ENCODE measurements around the gene NRXN3.

Gene NRXN3

DNA sequence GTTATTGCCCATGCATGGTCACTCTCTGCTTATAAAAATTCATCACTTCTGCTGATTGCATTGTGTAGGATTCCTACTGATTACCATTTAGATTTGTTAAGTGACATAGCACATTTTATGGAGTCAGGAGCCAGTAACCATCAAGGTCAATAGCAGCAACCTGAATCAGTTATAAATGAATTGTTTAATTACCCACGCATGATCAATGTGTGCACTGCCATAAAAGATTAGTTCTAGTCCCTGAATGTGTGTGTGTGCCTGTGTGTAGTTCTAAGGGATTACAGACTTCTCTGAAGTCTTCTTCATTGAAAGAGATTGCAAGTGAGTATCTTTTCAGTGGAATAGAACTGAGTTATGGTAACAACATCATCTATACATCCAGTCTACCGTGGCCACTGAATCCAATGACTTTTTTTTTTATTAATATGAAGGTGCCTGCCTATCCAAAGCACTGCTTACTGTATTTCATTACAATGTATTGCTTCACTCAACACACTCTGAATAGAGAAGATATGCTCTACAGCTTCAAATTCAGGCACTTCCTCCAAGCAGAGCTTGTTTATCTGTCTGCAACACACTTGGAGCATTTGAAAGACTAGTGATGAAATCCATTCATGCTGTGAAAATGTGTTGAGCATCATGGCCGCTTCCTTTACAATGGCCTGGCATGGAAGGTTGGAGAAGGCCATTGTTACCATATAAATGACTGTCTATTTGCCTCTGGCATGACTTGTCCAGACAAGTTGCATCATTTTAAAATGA, 1659.4 kb downstream of the NRXN3 start:
- DNase-seq (ENCODE audit: low read depth) = peak; percentile 2

DNA sequence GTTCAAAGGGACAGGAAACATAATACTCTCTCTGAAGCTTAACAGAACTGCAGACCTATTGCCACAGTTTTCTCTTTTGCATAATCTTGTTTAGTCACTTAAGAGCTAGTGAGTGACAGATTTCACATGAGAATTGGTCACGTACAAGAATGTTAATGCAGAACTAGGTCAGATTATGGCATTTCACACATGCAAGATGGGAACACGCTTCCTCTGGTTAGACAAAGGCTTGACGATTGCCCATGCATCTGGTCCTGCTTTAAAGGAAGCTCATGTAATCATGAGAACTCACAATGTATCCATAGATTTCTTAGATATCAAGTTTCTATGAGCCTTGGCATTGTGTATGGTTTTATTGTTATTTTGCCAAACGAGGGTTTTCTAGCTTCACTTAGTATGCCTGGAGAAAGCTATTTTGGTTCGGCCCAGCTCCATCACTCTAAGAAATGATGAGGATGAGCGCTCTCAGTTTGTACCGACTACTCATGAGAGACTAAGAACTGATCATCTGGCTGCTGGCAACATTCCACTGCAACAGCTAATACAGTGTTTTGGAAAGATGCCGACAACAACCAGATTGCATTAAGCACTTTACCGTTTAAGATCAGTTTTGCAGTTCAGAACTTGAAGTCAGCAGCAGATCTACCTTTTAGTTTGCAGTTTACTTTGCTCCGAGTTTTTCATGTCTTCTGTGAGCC, 1661.2 kb downstream of the NRXN3 start:
- DNase-seq (ENCODE audit: low read depth) = peak; percentile 6

DNA sequence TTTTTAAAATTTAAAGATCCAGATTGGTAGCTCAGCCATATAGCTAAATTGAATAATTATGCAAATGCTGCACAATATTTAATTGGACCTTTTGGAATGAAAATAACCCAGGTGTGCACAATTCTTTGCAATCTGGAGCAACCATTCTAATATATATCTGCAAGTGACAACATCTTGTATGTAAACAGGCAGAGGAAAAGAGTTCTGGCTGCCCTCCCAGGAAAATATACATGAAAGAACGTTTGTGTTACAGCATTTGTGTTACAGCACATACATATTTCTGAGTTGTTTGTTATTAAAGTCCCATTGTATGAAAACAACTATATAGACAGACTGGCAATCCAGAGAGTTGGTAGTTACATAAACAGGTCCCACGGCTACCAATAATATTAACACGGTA, 1663.6 kb downstream of the NRXN3 start:
- no peak for DNase-seq (ENCODE audit: low read depth)

DNA sequence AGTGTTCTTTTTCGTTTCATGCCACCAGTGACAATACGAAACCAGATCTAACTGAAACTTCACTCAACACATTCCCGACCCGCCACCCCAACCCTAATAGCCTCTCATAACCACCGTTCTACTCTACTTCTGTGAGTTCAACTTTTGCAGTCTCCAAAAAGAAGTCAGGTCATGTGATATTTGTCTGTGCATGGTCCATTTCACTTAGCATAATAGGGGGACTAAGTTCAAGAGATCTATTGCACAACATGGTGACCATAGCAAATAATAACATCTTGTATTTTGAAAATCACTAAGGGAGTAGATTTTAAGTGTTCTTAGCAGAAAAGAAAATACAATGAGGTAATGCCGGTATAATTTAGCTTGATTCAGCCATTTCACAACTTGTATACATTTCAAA, 1664.7 kb downstream of the NRXN3 start:
- no peak for DNase-seq (ENCODE audit: low read depth)

DNA sequence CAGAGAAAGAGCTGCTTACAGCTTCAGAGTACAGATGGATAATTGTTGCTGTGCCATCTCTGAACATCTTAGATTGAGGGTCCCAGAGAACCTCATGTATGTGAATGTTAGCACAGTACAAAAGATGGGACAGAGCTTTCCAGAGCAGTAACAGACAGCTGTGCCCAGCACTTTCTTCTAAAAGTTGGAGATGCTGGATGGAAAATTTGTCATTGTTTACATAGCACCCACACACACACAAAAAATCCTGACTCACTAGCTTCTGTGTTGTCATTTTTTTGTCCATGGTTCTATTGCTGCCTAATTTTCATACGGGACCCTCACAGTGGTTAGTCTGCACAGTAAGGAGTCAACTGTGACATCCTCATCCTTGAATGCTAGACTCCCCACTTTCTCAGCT, 1666.4 kb downstream of the NRXN3 start:
- DNase-seq (ENCODE audit: low read depth) = peak; percentile 9

DNA sequence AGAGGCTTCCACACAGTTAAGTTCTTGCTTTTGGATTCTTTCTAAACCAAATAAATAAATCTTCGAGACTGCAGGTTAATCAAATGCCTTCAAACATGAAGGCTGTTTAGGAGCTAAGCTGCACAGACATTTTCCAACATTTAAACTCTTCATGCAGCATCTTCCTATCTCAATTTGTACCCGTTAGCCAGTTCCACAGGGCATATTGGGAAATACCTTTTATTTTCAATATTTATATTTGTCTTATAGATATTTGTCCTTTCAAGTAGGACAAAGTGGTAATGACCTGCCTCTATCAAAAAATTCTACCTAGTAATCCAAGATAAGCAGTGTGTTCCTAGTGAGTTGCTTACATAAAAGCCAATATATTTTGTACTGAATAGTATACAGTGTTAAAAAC, 1667.5 kb downstream of the NRXN3 start:
- no peak for DNase-seq (ENCODE audit: low read depth)

DNA sequence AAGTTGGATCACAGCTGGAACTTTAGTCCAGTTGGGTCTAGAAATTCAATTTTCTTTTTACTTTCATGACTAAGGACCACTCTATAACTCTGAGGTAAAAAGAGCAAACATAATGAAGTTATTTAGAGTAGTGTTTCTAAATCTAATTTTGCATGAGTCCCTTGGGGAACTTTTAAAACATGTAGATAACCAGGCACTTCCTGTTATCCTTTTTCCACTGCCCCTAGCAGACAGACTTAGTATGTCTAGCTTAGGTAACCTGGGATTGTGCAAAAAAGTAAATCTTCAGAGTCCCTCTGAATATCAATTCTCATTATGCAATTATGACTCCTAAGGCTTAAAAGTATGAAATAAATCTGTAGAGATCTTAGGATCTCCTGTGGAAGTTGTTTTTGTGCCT, 1669.9 kb downstream of the NRXN3 start:
- DNase-seq (ENCODE audit: low read depth) = no peak

DNA sequence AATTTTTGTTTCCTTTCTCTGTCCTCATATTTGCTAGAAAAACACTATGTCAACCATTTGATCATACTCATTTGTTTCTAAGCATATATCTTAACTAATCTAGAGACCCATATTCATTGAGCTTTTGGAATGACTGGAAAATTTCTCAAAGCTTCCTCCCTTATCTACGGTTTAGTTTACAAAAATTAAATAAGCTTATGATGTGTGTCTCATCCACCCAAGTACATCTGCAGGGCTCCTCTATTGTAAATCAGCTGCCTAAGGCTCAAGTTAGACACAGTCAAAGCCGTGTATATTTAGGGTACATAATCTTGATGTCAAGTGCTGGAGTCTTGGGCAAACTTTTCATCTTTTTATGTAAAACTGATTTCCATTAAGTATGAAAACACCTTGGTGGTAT, 1670.7 kb downstream of the NRXN3 start:
- DNase-seq (ENCODE audit: low read depth) = no peak

DNA sequence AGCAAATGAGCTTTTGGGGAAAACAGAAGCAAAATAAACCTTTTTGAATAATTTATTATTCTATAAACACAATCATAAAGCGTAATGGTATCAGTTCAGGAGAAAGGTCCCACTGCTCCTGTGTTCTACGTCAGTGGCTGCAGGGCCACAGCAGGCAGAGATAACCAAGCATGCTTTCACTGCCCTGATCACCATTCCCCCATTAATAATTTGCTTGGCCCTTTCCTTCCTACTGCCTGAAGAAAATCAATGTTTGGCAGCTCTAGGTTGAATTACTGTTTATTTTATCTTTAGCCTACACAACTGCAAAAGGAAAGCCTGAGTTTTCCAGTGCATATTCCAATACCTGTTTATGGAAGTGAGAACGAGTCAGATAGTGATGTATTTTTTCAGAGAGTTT, 1671.3 kb downstream of the NRXN3 start:
- no peak for DNase-seq (ENCODE audit: low read depth)

DNA sequence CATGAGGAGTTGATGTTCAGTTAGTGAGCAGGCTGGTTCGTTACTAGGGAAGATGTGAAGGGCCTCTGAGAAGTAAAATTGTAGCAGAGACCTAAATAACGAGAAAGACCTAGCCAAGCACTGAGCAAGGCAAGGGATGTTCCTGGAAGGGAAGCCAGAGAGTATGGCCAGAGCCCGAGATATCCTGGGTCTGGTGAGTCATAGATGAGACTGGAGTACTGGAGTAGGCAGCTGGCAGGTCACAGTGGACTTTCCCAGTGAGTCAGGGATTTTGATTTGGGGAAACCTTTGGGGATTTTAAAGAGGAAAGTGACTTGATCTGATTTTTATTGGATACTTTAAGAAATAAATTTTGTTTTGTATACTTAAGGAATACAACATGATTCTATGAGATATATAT, 1672.1 kb downstream of the NRXN3 start:
- DNase-seq (ENCODE audit: low read depth) = peak; percentile 68

DNA sequence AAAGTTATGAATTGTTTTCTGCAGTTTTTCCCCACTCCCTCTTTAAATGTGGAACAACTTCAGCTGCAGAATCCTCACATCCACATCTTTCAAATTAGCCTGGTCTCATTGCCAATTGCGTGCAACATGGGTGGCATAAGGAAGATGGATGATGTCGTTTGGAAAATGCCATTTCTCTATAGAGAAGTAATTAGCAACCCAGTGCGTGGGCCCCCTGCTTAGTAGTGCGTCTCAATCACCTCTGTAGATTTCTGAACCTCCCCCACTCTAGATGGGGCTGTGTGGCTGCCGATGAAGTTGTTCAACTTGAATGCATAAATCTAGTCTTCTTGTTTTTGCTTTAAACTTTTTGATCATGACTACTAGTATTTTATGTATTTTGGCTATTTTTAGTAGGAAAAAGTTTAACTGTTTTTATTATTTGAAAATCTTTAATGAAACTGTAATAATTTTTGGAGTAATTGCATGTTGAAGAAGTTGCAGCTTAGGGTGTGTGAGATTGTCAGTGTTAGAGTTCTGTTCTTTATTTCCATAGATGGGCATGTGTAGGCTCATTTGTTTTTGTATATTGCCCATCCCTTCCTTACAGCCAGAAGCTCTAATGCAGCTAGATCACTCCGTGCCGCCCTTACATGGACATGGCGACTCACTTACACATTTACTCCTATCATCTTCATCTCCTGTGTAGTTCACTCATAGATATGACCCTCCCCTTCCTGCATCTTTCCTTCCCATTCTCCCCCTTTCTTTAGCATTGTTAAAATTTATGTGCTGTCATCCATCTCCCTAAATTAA, 1683.0 kb downstream of the NRXN3 start:
- no peak for DNase-seq (ENCODE audit: low read depth)

DNA sequence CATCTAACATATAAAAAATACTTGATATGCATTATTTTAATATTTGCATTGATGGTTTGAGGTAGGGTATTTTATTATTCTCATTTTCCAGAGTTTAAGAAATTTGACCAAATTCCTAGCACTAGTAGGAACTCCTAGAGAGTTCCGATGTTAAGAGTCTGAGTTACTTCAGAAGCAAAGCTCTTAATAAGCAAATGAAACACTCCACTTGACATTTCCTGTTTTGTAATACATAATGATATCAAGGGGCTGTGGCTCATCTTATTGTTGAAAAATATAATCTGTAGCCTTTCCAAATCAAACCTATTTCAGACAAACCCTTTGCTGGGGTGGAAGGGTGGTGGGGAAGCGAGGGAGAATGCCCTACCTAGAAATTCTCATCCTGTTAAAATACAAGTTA, 1685.6 kb downstream of the NRXN3 start:
- DNase-seq (ENCODE audit: low read depth) = peak; percentile 29

DNA sequence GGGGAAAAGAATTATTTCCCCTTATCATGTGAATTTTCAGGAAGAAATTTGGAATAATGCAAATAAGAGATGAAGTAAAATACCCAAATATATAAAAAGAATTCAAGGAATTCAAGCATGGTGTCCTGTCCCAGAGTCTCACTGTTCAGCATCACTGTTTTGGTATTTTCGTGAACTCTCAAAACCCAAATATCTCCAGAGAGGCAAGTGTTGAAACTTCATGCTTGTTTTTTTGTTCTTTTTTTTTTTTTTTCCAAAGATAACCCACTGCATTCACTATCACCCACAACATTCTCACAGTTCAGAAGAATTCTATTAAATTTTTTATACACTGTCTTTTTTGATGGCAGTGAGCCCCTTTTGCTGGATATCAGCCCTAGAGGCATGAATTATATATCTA, 1686.2 kb downstream of the NRXN3 start:
- DNase-seq (ENCODE audit: low read depth) = peak; percentile 19

DNA sequence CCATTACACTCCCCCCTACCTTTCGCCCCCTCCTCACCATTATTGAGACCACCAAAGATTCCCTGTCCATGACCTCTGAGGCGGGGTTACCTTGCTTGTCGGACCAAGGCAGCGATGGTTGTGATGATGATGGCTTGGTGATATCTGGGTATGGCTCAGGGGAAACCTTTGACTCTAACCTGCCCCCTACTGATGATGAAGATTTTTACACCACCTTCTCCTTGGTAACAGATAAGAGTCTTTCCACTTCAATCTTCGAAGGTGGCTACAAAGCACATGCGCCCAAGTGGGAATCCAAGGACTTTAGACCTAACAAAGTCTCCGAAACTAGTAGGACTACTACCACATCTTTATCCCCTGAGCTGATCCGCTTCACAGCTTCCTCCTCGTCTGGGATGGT, 1690.9 kb downstream of the NRXN3 start:
- DNase-seq (ENCODE audit: low read depth) = no peak

DNA sequence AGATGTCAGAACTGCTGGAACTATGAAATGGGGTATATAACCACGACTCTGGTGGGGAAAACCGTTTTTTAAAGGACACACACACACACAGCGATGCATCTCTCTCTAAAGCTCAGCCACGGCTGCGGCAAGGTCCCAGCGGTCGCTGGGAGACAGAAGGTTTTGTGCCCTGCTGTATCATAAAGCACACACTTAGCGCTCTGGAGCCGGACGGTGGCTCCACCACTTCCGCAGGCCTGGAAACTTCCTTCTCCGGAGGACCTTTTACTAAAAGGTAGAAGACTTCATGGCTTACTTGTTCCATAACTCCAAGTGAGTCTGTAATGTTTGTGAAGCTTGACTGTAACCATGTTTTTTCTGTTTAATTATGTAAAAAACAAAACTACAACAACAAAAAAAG, 1691.9 kb downstream of the NRXN3 start:
- DNase-seq (ENCODE audit: low read depth) = no peak

DNA sequence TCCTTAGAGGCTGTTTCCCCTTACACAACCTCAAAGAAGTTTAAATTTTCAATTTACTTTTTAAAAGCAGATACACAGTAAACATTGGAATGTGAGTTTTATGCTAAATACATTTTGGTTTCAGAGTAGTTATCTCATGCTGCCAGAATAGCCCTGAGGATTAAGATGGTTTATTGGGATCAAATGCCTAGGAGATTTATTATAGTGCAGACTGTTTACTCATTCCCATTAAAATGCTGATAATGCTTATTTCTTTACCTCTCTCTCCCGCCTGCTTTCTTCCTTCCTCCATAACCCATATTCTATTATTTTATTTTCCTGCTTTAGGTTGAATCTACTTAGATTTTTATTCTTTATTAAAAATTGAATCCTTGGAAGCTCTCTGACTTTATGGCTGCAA, 1701.0 kb downstream of the NRXN3 start:
- DNase-seq (ENCODE audit: low read depth) = no peak

DNA sequence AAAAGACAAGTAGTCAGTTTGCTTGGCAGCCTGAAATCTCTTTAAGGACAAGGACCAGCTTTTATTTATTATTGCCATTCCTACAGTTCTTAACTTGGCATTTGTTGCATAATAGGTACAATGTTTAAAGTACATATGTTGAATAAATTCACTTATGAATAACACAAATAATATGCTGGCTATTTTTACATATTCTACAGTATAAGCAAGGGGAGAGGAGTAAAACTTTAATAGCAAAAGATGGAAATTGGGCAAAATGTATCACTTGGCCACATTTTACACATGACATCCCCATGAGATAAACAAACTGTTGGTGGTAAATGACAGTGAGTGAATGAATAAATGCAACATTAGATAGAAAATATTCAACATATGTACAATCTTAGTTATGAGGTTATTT, 1708.1 kb downstream of the NRXN3 start:
- DNase-seq (ENCODE audit: low read depth) = no peak

DNA sequence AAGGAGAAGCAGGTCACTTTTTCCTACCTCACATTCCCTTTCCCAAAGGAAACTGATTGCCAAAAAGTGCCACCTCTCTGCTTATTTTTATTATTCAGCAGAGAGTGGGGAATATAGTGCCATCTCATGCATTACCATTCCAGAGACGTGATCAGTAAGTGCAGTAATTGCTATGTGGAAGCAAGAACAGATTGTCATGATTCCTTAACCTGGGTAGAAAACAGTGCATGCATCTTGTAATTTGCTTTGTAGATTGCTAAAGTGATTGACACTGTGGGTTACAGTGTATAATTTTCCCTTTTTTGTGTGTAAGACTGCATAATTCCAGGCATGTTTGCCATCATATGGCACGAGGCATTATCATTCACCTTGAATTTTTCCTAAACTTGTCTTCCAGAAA, 1708.6 kb downstream of the NRXN3 start:
- no peak for DNase-seq (ENCODE audit: low read depth)

DNA sequence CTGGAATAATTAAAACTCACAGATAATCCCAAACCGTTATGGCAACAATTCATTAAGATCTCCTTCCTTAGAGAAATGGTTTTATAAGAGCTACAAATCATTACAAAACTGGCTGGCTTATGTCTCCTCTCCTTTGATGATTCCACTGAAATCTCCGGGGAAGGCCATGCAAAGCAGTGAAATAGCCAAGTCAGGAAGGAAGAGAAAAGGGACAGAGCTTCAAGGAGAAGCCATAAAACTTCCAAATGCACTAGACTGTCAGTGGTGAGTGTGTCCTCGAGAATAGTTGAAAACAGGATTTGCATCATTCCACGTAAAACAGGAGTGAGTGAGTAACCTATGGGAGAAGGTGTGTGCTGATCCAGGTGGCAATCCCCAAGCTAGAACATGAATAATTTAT, 1711.1 kb downstream of the NRXN3 start:
- DNase-seq (ENCODE audit: low read depth) = no peak

DNA sequence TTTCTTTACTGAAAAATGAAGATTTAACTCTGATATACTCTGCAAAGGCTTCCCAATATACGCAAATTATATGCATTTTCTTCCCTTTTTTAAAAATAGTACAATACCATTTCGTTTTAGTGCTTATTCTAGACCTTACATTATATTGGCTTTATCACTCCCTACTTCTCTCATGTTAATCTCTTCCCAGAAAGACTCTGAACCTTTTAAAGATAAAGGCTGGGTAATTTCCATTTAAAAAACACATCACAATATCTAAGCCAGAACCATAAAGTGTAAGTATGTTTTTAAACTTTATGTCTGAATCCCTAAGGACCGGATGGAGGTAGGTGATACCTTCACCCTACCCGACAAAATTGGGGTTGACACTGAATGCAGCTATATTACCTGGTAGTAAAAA, 1720.4 kb downstream of the NRXN3 start:
- no peak for DNase-seq (ENCODE audit: low read depth)

DNA sequence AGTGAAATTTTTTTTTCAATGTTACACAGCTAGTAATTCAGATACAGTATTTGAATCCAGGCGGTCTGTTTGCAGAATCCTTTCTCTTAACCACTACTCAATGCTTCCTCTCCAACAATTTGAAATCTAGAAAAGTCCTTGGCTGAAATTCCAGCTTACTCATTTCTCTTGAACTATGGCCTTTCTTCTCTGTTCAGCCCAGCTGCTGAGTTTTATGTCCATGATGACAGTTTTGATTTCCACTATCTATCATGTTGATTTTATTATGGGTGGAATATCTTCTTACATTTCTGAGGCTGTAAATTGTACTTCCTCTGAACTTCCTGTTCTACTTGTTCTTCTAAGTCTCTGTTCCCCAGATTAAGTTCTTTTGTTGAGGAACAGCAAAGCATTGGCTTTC, 1725.8 kb downstream of the NRXN3 start:
- DNase-seq (ENCODE audit: low read depth) = peak; percentile 3

DNA sequence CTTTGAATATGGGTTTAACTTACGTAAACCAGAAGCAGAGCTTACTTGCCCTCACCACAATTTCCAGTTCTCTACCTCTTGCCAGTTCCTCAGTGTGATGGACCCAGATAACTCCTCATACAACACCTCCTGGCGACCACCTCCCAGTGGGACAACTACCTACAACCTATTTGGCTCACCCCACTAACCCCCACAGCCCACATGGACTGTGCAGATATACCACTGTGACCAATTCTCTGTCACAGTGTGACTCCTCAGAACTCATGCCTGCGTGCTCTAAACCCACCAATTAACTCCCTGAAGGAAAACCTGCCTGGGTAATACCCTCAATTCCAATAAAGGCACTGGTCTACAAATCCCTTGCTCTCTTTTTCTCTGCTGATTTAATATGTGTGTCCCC, 1729.4 kb downstream of the NRXN3 start:
- DNase-seq (ENCODE audit: low read depth) = no peak

DNA sequence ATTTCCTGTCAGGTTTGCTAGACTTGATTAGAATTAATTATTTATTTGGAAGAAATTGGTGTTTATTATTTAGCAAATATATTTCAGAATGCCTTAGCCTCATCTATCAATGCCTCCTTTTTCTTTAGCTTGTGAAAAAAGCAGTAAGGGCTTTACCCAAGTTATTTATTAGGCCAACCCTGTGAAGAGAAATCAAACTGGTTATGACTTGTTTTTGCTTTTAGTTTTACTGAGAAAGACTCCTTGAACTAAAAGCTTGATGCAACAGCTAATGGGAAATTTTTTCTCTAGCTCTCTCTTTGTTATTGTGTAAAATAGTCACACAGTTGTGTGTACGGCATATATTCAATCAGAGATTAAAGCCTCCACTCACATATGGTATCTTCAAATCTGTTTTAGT, 1734.3 kb downstream of the NRXN3 start:
- no peak for DNase-seq (ENCODE audit: low read depth)
